HepG2 (cell line): ENCODE data around the gene FBXO39. TPM values are rescaled to one million over a fixed set of nuclear protein-coding genes. Genes with fewer than 3 reads are reported as not detected.
A peak's percentile ranks its signal among the peaks of the same experiment; 100 is the strongest.

Experiments used
- ELF4 ChIP-seq: sonication (generic); formaldehyde crosslinking; IDR thresholded peaks from 2 replicates; pipeline ENCODE4 v1.5.0; 2020; ENCODE audit warnings: missing genetic modification reagents, mild to moderate bottlenecking, moderate library complexity, borderline replicate concordance
- PHF21A ChIP-seq: sonication (generic); formaldehyde crosslinking; IDR thresholded peaks from 2 replicates; pipeline ENCODE4 v1.5.0; 2020; ENCODE audit warnings: mild to moderate bottlenecking, missing genetic modification reagents
- POLR2G ChIP-seq: fragments of 200-400 bp; formaldehyde crosslinking; IDR thresholded peaks from 2 replicates; pipeline ENCODE4 v1.6.1; 2018; ENCODE audit warnings: mild to moderate bottlenecking, low read depth, low read length, moderate library complexity
- TMF1 ChIP-seq: sonication (generic); formaldehyde crosslinking; IDR thresholded peaks from 2 replicates; pipeline ENCODE4 v1.8.1; 2022; ENCODE audit warnings: low read depth, missing genetic modification reagents
- TOPORS ChIP-seq: sonication (generic); formaldehyde crosslinking; IDR thresholded peaks from 2 replicates; pipeline ENCODE4 v1.8.0; 2023; ENCODE audit warnings: mild to moderate bottlenecking, missing genetic modification reagents
- ZBTB4 ChIP-seq: sonication (generic); formaldehyde crosslinking; IDR thresholded peaks from 2 replicates; pipeline ENCODE4 v1.4.0; 2020; ENCODE audit warnings: missing genetic modification reagents, mild to moderate bottlenecking, borderline replicate concordance
- ZC3H4 ChIP-seq: sonication (generic); formaldehyde crosslinking; IDR thresholded peaks from 2 replicates; pipeline ENCODE4 v1.4.0; 2020; ENCODE audit warnings: missing genetic modification reagents, borderline replicate concordance
- ZFP36L2 ChIP-seq: sonication (generic); formaldehyde crosslinking; IDR thresholded peaks from 2 replicates; pipeline ENCODE4 v1.4.0; 2020; ENCODE audit warnings: missing genetic modification reagents
- ZFY ChIP-seq: sonication (generic); formaldehyde crosslinking; IDR thresholded peaks from 2 replicates; pipeline ENCODE4 v1.4.0; 2020; ENCODE audit warnings: missing genetic modification reagents
- ZNF354B ChIP-seq: sonication (generic); formaldehyde crosslinking; IDR thresholded peaks from 2 replicates; pipeline ENCODE4 v1.8.0; 2022; ENCODE audit warnings: mild to moderate bottlenecking, missing genetic modification reagents
- ZNF382 ChIP-seq: sonication (generic); formaldehyde crosslinking; IDR thresholded peaks from 2 replicates; pipeline ENCODE4 v1.5.0; 2020; ENCODE audit warnings: missing genetic modification reagents, mild to moderate bottlenecking, borderline replicate concordance
- ZNF556 ChIP-seq: sonication (generic); formaldehyde crosslinking; IDR thresholded peaks from 2 replicates; pipeline ENCODE4 v1.4.0; 2020; ENCODE audit warnings: mild to moderate bottlenecking, missing genetic modification reagents, borderline replicate concordance
- polyA plus RNA-seq, 8 experiments: library from polyadenylated mRNA; depleted of rRNA in 3 of 8; stranded (reverse) in 7 of 8; unstranded in 1 of 8; fragments of >200 nt; fragmentation: Illumina TruSeq in 4 of 8; extraction: Trizol in 4 of 8; gene quantifications; 2 replicates each; pipeline versions ENCODE4 v1.2.1 to v1.2.3, GENCODE V29; 2011 to 2016; ENCODE audit warnings: low read depth in 4 of 8, missing spikeins in 1 of 8, mixed read lengths in 1 of 8; ENCODE audit not compliant: insufficient read depth in 1 of 8
- total RNA-seq, 5 experiments: library from RNA; depleted of rRNA; stranded (reverse); fragments of >200 nt; fragmentation: Illumina TruSeq; extraction: Trizol; gene quantifications; 2 replicates each; pipeline ENCODE4 v1.2.3, GENCODE V29; 2016; ENCODE audit warnings: low read depth in 1 of 5
- TF ChIP-seq, protein P1 (sequence below): sonication (generic); formaldehyde crosslinking; IDR thresholded peaks from 2 replicates; pipeline ENCODE4 v1.5.1; 2020; ENCODE audit warnings: mild to moderate bottlenecking, missing genetic modification reagents, moderate library complexity
- TF ChIP-seq, protein P2 (sequence below), 2 experiments: sonication (generic) in 1 of 2; formaldehyde crosslinking in 1 of 2; IDR thresholded peaks; 2 replicates each; pipeline versions ENCODE4 v1.4.0 to v1.6.1; 2016 to 2020; ENCODE audit warnings: borderline replicate concordance in 1 of 2, low read depth in 1 of 2, mild to moderate bottlenecking in 1 of 2, missing genetic modification reagents in 1 of 2
- TF ChIP-seq, protein P3 (sequence below): sonication (generic); formaldehyde crosslinking; IDR thresholded peaks from 2 replicates; pipeline ENCODE4 v1.4.0; 2020; ENCODE audit warnings: mild to moderate bottlenecking, missing genetic modification reagents

Gene FBXO39
- total and polyA plus RNA-seq, 2 of the 13 experiments (the other 11 are each of a cell fraction or from before 2014, with no cell fraction given), result 0.09 TPM; not detected in 1

GRCh38 chr17:6755731-6756184 lies 20.3 kb upstream of the FBXO39 start, which contains the start of gene XAF1 (continued):
- TF ChIP-seq, protein P1, sequence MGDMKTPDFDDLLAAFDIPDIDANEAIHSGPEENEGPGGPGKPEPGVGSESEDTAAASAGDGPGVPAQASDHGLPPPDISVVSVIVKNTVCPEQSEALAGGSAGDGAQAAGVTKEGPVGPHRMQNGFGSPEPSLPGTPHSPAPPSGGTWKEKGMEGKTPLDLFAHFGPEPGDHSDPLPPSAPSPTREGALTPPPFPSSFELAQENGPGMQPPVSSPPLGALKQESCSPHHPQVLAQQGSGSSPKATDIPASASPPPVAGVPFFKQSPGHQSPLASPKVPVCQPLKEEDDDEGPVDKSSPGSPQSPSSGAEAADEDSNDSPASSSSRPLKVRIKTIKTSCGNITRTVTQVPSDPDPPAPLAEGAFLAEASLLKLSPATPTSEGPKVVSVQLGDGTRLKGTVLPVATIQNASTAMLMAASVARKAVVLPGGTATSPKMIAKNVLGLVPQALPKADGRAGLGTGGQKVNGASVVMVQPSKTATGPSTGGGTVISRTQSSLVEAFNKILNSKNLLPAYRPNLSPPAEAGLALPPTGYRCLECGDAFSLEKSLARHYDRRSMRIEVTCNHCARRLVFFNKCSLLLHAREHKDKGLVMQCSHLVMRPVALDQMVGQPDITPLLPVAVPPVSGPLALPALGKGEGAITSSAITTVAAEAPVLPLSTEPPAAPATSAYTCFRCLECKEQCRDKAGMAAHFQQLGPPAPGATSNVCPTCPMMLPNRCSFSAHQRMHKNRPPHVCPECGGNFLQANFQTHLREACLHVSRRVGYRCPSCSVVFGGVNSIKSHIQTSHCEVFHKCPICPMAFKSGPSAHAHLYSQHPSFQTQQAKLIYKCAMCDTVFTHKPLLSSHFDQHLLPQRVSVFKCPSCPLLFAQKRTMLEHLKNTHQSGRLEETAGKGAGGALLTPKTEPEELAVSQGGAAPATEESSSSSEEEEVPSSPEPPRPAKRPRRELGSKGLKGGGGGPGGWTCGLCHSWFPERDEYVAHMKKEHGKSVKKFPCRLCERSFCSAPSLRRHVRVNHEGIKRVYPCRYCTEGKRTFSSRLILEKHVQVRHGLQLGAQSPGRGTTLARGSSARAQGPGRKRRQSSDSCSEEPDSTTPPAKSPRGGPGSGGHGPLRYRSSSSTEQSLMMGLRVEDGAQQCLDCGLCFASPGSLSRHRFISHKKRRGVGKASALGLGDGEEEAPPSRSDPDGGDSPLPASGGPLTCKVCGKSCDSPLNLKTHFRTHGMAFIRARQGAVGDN (CRISPR knock-in tag), result peak; percentile 87
- TF ChIP-seq ZNF354B (CRISPR knock-in tag) (0 out of 2 replicates have a peak, but pooled peaks have one; percentile 33), ZBTB4 (CRISPR knock-in tag) (no peak), ZFP36L2 (no peak), TMF1 (CRISPR knock-in tag) (no peak), ZNF556 (CRISPR knock-in tag) (0 out of 2 replicates have a peak, but pooled peaks have one; percentile 26), ELF4 (CRISPR knock-in tag) (no peak), POLR2G (peak; percentile 23; the same call in 1 of the 2 replicates), PHF21A (CRISPR knock-in tag) (no peak), TOPORS (CRISPR knock-in tag) (no peak), ZFY (CRISPR knock-in tag) (peak; percentile 32; the same call in 1 of the 2 replicates), ZNF382 (no peak), ZC3H4 (CRISPR knock-in tag) (no peak)
- TF ChIP-seq, protein P2, sequence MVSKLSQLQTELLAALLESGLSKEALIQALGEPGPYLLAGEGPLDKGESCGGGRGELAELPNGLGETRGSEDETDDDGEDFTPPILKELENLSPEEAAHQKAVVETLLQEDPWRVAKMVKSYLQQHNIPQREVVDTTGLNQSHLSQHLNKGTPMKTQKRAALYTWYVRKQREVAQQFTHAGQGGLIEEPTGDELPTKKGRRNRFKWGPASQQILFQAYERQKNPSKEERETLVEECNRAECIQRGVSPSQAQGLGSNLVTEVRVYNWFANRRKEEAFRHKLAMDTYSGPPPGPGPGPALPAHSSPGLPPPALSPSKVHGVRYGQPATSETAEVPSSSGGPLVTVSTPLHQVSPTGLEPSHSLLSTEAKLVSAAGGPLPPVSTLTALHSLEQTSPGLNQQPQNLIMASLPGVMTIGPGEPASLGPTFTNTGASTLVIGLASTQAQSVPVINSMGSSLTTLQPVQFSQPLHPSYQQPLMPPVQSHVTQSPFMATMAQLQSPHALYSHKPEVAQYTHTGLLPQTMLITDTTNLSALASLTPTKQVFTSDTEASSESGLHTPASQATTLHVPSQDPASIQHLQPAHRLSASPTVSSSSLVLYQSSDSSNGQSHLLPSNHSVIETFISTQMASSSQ (IDR thresholded peaks at IDR 0.05; ENCODE audit: low read depth), result no peak
- TF ChIP-seq, protein P2 (CRISPR knock-in tag; IDR thresholded peaks at IDR 0.05; ENCODE audit: borderline replicate concordance), result no peak
- TF ChIP-seq, protein P3, sequence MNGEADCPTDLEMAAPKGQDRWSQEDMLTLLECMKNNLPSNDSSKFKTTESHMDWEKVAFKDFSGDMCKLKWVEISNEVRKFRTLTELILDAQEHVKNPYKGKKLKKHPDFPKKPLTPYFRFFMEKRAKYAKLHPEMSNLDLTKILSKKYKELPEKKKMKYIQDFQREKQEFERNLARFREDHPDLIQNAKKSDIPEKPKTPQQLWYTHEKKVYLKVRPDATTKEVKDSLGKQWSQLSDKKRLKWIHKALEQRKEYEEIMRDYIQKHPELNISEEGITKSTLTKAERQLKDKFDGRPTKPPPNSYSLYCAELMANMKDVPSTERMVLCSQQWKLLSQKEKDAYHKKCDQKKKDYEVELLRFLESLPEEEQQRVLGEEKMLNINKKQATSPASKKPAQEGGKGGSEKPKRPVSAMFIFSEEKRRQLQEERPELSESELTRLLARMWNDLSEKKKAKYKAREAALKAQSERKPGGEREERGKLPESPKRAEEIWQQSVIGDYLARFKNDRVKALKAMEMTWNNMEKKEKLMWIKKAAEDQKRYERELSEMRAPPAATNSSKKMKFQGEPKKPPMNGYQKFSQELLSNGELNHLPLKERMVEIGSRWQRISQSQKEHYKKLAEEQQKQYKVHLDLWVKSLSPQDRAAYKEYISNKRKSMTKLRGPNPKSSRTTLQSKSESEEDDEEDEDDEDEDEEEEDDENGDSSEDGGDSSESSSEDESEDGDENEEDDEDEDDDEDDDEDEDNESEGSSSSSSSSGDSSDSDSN (CRISPR knock-in tag), result peak; percentile 30; the same call in 1 of the 2 replicates
